ENCODE data around the gene DHCR24.

Gene DHCR24

DNA sequence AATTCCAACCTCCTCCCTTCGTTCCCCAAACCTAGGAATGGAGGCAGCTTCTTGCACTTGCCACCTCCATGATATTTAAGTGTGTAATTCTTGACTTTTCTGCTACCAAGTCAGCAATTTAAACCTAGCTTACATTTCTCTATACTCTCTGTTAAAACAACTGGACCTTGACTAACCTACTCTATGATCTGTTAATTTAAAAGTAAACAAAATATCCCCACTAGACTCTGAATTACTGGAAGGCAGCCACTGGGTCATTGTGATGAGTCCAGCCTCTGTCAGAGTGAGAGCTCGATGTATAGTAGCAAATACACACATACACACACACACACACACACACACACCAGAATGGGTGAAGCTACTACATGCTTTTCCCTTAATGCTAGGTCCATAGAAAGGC, 40.0 kb upstream of the DHCR24 start:
- WGBS, 2 donors (ENCODE audit: extremely low coverage in 2 of 2, insufficient read length in 2 of 2, insufficient replicate concordance in 1 of 2): no CpG with 5 or more reads among the region's 2 CpGs

DNA sequence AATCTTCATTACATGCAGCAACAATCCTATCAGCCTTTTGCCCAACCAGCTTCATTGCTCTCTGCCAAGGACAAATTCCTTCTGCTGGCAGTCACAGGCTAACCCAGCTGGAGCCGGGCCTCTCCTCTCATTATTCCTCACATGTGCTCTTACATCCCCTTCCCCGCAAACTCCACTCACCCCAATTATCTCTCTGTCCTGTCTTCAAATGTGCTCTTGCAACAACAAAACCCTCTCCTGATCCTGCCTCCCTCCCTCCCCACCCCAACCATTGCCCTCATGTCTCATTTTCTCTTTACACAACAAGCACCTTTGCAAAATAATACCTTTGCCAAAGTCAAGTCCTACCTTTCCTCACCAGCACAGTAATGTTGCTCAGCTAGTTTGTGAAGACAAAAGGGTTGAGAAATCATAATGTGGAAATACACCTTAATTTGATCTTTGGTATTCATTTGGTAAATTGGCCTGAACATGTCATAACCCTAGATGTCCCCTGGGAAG, 36.0 kb upstream of the DHCR24 start:
- no peak overlapping the region for H2BK120ac ChIP-seq (ENCODE audit: low read depth, low read length)
- no peak overlapping the region for H2AFZ ChIP-seq (ENCODE audit: low read length)
- DNase-seq (ENCODE audit: low spot score): no peak
- H3K4me1 ChIP-seq (ENCODE audit: control insufficient read depth in 2 of 2, insufficient read depth in 1 of 2, low read depth in 1 of 2, low read length in 2 of 2): no peaks in the 10 kb centered on the region
- H2AK5ac ChIP-seq (ENCODE audit: low read depth, low read length): no peak overlapping the region
- no peaks in the 10 kb centered on the region for H3K79me1 ChIP-seq (ENCODE audit: low read depth, low read length)
- H3K27ac ChIP-seq (replicated peaks; ENCODE audit: low read length): no peak overlapping the region
- no peak overlapping the region for H3K23ac ChIP-seq (ENCODE audit: low read depth, low read length, poor library complexity)
- no peak overlapping the region for H3K14ac ChIP-seq (ENCODE audit: low read length)
- H3K4me2 ChIP-seq (ENCODE audit: insufficient read depth, low read length, poor library complexity, severe bottlenecking): no peak overlapping the region
- no peak overlapping the region for H2BK15ac ChIP-seq (ENCODE audit: low read length)
- no peaks in the 10 kb centered on the region for H3K36me3 ChIP-seq (replicated peaks in 1 of 2; ENCODE audit: control insufficient read depth in 2 of 2, insufficient read depth in 2 of 2, low read length in 2 of 2)
- no peaks in the 10 kb centered on the region for H3K9me3 ChIP-seq (replicated peaks in 1 of 2; ENCODE audit: control insufficient read depth in 2 of 2, insufficient read depth in 1 of 2, low read depth in 1 of 2, low read length in 2 of 2)
- H4K91ac ChIP-seq (ENCODE audit: low read depth, low read length, poor library complexity): no peak overlapping the region
- no peak overlapping the region for H2BK12ac ChIP-seq (ENCODE audit: low read length)
- H3K4me3 ChIP-seq (ENCODE audit: low read length in 2 of 2): no peak overlapping the region
- H3K18ac ChIP-seq (ENCODE audit: low read length): no peak overlapping the region
- H3K9ac ChIP-seq (ENCODE audit: low read depth, low read length, poor library complexity): no peak overlapping the region
- H2BK5ac ChIP-seq (ENCODE audit: low read length): no peak overlapping the region
- no peak overlapping the region for H4K8ac ChIP-seq (ENCODE audit: low read depth, low read length)
- 100% methylated on average over 1 of the region's 2 CpGs; no CpG with 5 or more reads in 1 of the 2 donors for WGBS, 2 donors (ENCODE audit: extremely low coverage in 2 of 2, insufficient read length in 2 of 2, insufficient replicate concordance in 1 of 2)
- H3K4ac ChIP-seq (ENCODE audit: low read length): no peak overlapping the region
- peaks cover 0 to 49% (median 0%) of the 10 kb centered on the region in 3 experiments for H3K27me3 ChIP-seq (ENCODE audit: control insufficient read depth in 3 of 3, insufficient read depth in 3 of 3, low read depth in 1 of 3, low read length in 3 of 3)

More for the DNA sequence above, 40.0 kb upstream of the DHCR24 start:
- Histone ChIP-seq H2AK5ac (ENCODE audit: low read depth, low read length) (no peak overlapping the region), H4K8ac (ENCODE audit: low read depth, low read length) (no peak overlapping the region), H2AFZ (ENCODE audit: low read length) (no peak overlapping the region), H3K27ac (replicated peaks; ENCODE audit: low read length) (no peak overlapping the region), H3K14ac (ENCODE audit: low read length) (no peak overlapping the region), H3K4ac (ENCODE audit: low read length) (no peak overlapping the region), H3K4me2 (ENCODE audit: insufficient read depth, low read length, poor library complexity, severe bottlenecking) (no peak overlapping the region), H3K79me1 (ENCODE audit: low read depth, low read length) (no peaks in the 10 kb centered on the region), H3K4me1 (ENCODE audit: control insufficient read depth in 2 of 2, insufficient read depth in 1 of 2, low read depth in 1 of 2, low read length in 2 of 2) (peaks cover 0 to 2% of the 10 kb centered on the region in 2 donors), H3K27me3 (ENCODE audit: control insufficient read depth in 3 of 3, insufficient read depth in 3 of 3, low read depth in 1 of 3, low read length in 3 of 3) (peaks cover 0 to 47% (median 0%) of the 10 kb centered on the region in 3 experiments), H3K9me3 (replicated peaks in 1 of 2; ENCODE audit: control insufficient read depth in 2 of 2, insufficient read depth in 1 of 2, low read depth in 1 of 2, low read length in 2 of 2) (no peaks in the 10 kb centered on the region), H2BK12ac (ENCODE audit: low read length) (no peak overlapping the region), H4K91ac (ENCODE audit: low read depth, low read length, poor library complexity) (no peak overlapping the region), H2BK120ac (ENCODE audit: low read depth, low read length) (no peak overlapping the region), H2BK15ac (ENCODE audit: low read length) (no peak overlapping the region), H3K23ac (ENCODE audit: low read depth, low read length, poor library complexity) (no peak overlapping the region), H3K18ac (ENCODE audit: low read length) (no peak overlapping the region), H2BK5ac (ENCODE audit: low read length) (no peak overlapping the region), H3K4me3 (ENCODE audit: low read length in 2 of 2) (no peak overlapping the region), H3K36me3 (replicated peaks in 1 of 2; ENCODE audit: control insufficient read depth in 2 of 2, insufficient read depth in 2 of 2, low read length in 2 of 2) (no peaks in the 10 kb centered on the region), H3K9ac (ENCODE audit: low read depth, low read length, poor library complexity) (no peak overlapping the region)
- no peak for DNase-seq (ENCODE audit: low spot score)

- no peak overlapping the region for H2BK5ac ChIP-seq (ENCODE audit: low read length)
- no peak overlapping the region for H3K4me2 ChIP-seq (ENCODE audit: insufficient read depth, low read length, poor library complexity, severe bottlenecking)
- no peak overlapping the region for H4K91ac ChIP-seq (ENCODE audit: low read depth, low read length, poor library complexity)
- DNase-seq (ENCODE audit: low spot score): no peak
- no peak overlapping the region for H3K18ac ChIP-seq (ENCODE audit: low read length)
- H3K36me3 ChIP-seq (replicated peaks in 1 of 2; ENCODE audit: control insufficient read depth in 2 of 2, insufficient read depth in 2 of 2, low read length in 2 of 2): no peaks in the 10 kb centered on the region
- no peak overlapping the region for H3K4ac ChIP-seq (ENCODE audit: low read length)
- H3K9me3 ChIP-seq (replicated peaks in 1 of 2; ENCODE audit: control insufficient read depth in 2 of 2, insufficient read depth in 1 of 2, low read depth in 1 of 2, low read length in 2 of 2): no peaks in the 10 kb centered on the region
- H2AK5ac ChIP-seq (ENCODE audit: low read depth, low read length): no peak overlapping the region
- no peak overlapping the region for H2BK120ac ChIP-seq (ENCODE audit: low read depth, low read length)
- no peak overlapping the region for H3K23ac ChIP-seq (ENCODE audit: low read depth, low read length, poor library complexity)
- H2AFZ ChIP-seq (ENCODE audit: low read length): no peak overlapping the region
- no peak overlapping the region for H2BK15ac ChIP-seq (ENCODE audit: low read length)
- peaks cover 0 to 46% (median 0%) of the 10 kb centered on the region in 3 experiments for H3K27me3 ChIP-seq (ENCODE audit: control insufficient read depth in 3 of 3, insufficient read depth in 3 of 3, low read depth in 1 of 3, low read length in 3 of 3)
- no peak overlapping the region for H4K8ac ChIP-seq (ENCODE audit: low read depth, low read length)
- H3K4me1 ChIP-seq (ENCODE audit: control insufficient read depth in 2 of 2, insufficient read depth in 1 of 2, low read depth in 1 of 2, low read length in 2 of 2): no peaks in the 10 kb centered on the region
- H3K79me1 ChIP-seq (ENCODE audit: low read depth, low read length): no peaks in the 10 kb centered on the region
- no peak overlapping the region for H3K14ac ChIP-seq (ENCODE audit: low read length)
- no peak overlapping the region for H3K27ac ChIP-seq (replicated peaks; ENCODE audit: low read length)
- no peak overlapping the region for H3K4me3 ChIP-seq (ENCODE audit: low read length in 2 of 2)
- no peak overlapping the region for H3K9ac ChIP-seq (ENCODE audit: low read depth, low read length, poor library complexity)
- no CpG with 5 or more reads among the region's 4 CpGs for WGBS, 2 donors (ENCODE audit: extremely low coverage in 2 of 2, insufficient read length in 2 of 2, insufficient replicate concordance in 1 of 2)
- no peak overlapping the region for H2BK12ac ChIP-seq (ENCODE audit: low read length)
Observed at GRCh38 chr1:54922040-54922761, 35.2 kb upstream of the DHCR24 start.

GRCh38 chr1:54919367-54920359, 32.7 kb upstream of the DHCR24 start:
- Histone ChIP-seq H4K8ac (ENCODE audit: low read depth, low read length) (no peak overlapping the region), H3K9me3 (replicated peaks in 1 of 2; ENCODE audit: control insufficient read depth in 2 of 2, insufficient read depth in 1 of 2, low read depth in 1 of 2, low read length in 2 of 2) (no peaks in the 10 kb centered on the region), H2AFZ (ENCODE audit: low read length) (no peak overlapping the region), H3K18ac (ENCODE audit: low read length) (no peak overlapping the region), H3K23ac (ENCODE audit: low read depth, low read length, poor library complexity) (no peak overlapping the region), H2BK12ac (ENCODE audit: low read length) (no peak overlapping the region), H2BK5ac (ENCODE audit: low read length) (no peak overlapping the region), H3K4me2 (ENCODE audit: insufficient read depth, low read length, poor library complexity, severe bottlenecking) (no peak overlapping the region), H3K36me3 (replicated peaks in 1 of 2; ENCODE audit: control insufficient read depth in 2 of 2, insufficient read depth in 2 of 2, low read length in 2 of 2) (no peaks in the 10 kb centered on the region), H2BK15ac (ENCODE audit: low read length) (no peak overlapping the region), H3K4me1 (ENCODE audit: control insufficient read depth in 2 of 2, insufficient read depth in 1 of 2, low read depth in 1 of 2, low read length in 2 of 2) (no peaks in the 10 kb centered on the region), H2AK5ac (ENCODE audit: low read depth, low read length) (no peak overlapping the region), H3K79me1 (ENCODE audit: low read depth, low read length) (no peaks in the 10 kb centered on the region), H3K27ac (replicated peaks; ENCODE audit: low read length) (no peak overlapping the region), H3K9ac (ENCODE audit: low read depth, low read length, poor library complexity) (no peak overlapping the region), H3K4me3 (ENCODE audit: low read length in 2 of 2) (no peak overlapping the region), H3K14ac (ENCODE audit: low read length) (no peak overlapping the region), H4K91ac (ENCODE audit: low read depth, low read length, poor library complexity) (no peak overlapping the region), H2BK120ac (ENCODE audit: low read depth, low read length) (no peak overlapping the region), H3K4ac (ENCODE audit: low read length) (no peak overlapping the region), H3K27me3 (ENCODE audit: control insufficient read depth in 3 of 3, insufficient read depth in 3 of 3, low read depth in 1 of 3, low read length in 3 of 3) (peaks cover 0 to 29% (median 0%) of the 10 kb centered on the region in 3 experiments)
- no CpG with 5 or more reads among the region's 6 CpGs for WGBS, 2 donors (ENCODE audit: extremely low coverage in 2 of 2, insufficient read length in 2 of 2, insufficient replicate concordance in 1 of 2)
- no peak for DNase-seq (ENCODE audit: low spot score)

All from neuronal stem cell (in vitro differentiated cells).